Activated CD4-positive, alpha-beta T cell treated with anti-CD3 and anti-CD28 coated beads, Interleukin-10, Interleukin-2, amounts not matched to agents 100 ng/mL and 50 ng/mL, durations not matched to agents 16 hours and 8 hours (primary cell): ENCODE data around the gene C19orf73.
A peak's percentile ranks its signal among the peaks of the same experiment; 100 is the strongest.

ENCODE experiments used
- DNase-seq: peaks from one replicate; pipeline ENCODE4 v3.0.0-alpha.2; 2020

The C19orf73 gene

DNA sequence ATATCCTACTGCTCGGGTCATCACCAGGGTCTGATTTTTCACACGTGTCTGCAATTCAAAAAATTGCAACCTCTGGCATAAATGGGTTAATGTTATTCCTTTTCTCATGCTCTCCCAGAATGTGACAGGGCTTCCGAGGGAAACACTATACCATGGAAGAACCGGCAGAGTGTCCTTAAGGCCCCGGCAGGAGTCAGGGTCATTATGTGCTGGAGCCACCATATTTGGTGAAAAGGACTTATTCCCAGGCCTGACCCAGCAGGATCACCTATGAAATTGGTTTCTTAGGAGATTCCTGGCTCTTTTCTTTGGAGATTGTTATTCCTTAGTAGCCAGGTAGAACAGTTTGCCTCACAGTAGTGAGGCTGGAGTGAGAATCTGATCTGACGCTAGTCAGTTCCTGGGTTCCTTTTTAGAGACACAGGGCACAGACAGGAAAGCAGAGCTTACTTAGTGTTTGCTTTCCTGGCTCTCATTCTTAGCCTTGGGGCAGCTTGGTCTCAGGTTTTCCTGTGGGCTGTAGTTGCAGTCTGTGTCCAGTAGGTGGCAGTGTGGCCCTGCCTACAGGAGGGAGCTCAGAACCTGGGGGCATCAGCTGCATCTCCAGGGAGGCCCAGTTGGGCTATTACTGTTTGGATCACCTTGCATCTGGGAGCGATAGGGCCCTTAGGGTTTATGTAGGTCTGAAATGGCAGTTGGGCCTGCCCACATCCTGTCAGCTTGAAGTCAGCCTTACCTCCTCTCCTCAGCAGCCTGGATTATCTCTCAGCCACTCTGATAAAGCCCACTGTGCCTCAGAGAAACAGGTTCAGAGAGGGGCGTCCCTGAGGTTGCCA lies 21.3 kb downstream of the C19orf73 start:
- peak; percentile 84 for DNase-seq

DNA sequence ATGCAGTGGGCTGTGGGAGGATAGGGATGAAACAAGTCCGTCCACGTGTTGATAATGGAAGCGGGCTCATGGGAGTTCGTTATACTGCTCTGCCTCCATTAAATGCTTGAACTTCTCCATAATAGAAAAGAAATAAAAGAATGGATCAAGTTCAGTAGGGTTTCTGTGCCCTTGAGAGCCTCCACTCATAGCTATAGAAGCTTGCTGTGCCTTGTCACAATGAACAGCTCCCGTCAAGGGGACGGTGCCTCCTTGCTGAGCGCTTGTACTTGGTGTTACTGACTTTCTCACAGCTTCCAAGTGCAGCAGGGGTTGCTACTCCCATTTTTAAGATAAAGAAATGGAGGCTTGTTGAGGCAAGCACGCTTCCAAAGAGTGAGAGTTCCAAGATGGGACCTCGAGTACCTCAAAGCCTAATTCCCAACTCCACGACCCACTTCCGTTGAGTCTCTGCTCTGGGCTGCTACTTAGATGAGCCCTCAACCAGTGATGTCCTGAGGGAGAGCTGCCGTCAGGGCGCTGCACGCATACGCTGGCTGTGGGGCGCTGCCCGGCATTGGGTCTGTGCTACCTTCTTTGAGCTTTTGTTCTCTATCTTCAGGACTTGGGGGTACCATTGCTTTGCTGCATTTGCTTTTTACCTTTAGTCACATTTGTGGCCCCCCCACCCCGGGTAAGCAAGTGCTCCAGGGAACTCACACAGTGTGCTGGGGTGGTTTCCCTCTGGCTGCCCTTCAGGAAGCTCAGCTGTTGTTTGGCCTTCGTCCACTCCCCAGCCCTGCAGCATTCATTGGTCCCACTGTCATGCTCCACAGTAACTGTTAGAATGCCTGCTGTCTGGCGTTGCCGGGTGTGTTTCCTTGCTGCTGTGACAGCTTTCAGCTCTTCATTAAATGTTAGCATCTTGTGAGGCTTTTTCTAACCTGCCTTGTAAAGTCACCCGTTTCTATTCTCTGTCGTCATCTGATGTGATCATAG lies 24.1 kb downstream of the C19orf73 start:
- DNase-seq, result no peak

DNA sequence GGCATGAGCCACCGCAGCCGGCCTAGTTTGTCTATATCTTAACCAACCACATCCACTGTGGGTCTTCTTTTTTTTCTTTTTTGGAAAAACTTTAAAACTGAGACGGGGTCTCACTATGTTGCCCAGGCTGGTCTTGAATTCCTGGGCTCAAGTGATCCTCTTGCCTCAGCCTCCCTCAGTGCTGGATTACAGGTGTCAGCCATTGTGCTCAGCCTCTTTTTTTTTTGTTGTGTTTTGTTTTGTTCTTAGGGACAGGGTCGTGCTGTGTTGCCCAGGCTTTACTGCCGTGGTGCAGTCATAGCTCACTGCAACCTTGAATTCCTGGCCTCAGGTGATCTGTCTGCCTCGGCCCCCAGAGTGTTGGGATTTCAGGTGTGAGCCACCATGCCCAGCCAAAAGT lies 26.3 kb downstream of the C19orf73 start:
- DNase-seq, result no peak

DNA sequence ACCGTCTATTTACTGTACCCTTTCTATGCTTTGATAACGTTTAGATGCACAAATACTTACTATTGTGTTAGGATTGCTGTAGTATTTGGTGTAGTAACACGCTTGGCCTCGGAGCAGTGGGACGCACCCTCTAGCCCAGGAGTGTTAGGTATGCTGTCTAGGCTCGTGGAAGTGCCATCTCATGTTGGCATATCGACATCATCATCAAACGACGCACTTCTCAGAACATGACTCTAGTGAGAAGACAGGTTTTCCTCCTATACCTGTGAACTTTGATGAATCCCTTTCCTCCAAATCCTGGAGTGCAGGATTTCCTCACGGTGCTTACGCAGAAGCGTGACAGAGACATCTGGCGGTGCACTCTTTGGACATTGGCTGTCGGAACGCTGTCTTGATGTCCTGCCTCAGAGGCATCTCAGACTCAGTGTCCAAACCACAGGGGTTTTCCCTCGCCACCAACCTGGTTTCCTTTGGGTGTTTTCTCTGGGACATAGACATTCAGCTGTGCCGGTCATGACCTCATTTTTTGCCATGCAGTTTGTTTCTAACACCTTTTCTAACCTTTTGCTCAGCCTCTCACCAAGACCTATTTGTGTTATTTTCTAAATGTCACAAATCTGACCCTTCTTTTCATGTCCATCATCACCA lies 27.4 kb downstream of the C19orf73 start:
- DNase-seq, result peak; percentile 38

DNA sequence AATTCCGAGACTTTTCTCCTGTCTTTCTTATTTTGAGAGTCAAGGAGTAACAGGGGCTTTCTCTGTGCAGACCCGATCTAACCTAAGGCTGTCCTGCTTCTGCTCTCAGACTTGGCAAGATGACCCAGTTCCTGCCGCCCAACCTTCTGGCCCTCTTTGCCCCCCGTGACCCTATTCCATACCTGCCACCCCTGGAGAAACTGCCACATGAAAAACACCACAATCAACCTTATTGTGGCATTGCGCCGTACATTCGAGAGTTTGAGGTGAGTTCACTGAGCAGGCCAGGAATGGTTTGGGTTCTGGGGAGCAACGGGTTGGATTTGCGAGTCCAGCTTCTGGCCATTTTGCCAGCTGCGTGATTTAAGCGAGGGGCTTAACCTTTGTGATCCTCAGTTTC lies 32.6 kb downstream of the C19orf73 start:
- DNase-seq, result no peak

DNA sequence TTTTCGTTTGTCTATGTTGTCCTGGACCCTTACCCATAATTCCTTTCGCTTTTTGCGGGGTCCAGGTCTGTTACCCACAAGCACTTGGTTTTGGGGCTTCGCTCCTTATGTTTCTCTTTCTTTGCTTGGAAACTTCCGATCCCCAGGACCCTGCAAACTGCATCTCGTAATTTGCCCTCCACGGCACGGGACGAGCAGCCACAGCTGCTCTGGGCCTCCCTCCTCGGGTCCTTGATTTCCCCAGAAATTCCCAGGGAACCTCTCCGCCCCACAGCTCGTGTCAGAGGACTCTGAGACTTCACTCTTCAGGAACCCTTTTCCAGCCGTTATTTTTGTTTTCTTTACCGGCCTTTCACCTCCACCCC lies 33.1 kb downstream of the C19orf73 start:
- DNase-seq, result no peak

DNA sequence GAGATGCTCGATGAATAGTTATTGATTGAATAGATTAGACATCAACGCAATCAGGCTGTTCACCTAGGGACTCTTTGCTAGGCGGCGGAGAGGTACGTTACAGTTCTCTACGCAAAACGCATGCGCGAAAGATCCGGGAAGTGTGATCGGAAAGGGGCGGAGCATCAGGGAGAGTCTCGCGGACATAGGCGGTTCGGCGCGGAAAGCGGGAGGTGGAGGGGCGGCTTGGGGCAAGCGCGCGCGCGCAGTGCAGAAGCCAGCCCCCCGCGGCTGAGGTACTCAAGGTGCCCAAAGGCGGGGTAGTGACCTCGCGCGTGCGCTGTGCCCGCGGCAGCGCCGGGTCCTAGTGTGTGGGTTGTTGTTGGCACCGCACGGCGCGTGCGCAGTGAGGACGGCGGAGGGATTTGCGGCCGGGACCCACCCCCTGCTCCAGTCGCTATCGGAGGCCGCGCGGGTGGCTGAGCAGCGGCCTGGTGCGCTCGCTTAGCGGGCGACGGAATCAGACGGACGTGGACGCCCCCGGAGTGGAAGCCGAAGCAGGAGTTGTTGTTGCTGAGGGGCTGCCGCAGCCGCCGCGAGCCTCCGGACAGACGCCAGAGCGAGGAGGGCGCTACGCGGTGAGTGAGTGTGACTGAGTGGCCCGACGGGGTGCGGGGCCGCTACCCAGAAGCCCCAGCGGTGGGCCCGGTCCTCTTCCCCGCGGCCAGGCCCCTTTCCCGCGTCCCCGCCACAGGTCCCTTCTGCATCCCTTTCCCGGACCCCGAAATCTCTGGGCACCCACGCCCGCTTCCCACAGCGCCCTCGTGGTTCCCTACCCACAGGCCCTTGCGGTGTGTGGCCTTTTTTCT lies 33.7 kb downstream of the C19orf73 start, which contains the start of gene SNRNP70:
Gene SNRNP70 (plus strand): TSS at position 432 of the 848 bp plus-strand sequence. CDS start 964 bp downstream, outside the sequence.
- peak; percentile 100 for DNase-seq

DNA sequence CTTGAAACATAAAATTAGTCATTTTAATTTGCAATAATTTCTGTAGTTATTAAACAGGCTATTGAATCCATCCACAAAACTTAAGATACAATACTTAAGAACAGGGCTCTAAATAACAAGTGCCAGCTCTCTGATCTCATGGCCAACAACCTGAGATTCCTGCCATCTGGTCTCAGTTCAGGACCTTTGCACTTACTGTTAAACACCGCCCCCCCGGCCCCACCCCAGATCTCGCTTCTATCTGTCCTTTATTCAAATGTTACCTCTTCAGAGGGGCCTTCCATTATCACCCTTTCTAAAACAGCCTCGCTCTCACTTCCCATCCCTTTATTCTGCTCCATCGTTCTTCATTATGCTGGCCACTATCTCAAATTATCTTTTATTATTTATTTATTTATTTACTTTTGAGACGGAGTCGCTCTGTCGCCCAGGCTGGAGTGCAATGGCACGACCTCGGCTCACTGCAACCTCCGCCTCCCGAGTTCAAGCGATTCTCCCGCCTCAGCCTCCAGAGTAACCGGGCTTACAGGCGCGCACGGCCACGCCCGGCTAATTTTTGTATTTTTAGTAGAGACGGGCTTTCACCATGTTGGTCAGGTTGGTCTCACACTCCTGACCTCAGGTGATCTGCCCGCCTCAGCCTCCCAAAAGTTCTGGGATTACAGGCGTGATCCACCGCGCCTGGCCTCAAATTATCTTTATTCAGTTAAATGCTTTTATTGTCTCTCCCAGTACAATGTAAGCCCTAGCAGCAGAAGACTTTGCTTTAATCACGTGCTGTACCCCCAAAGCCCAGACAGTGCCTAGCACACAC lies 34.5 kb downstream of the C19orf73 start:
- DNase-seq, result no peak

DNA sequence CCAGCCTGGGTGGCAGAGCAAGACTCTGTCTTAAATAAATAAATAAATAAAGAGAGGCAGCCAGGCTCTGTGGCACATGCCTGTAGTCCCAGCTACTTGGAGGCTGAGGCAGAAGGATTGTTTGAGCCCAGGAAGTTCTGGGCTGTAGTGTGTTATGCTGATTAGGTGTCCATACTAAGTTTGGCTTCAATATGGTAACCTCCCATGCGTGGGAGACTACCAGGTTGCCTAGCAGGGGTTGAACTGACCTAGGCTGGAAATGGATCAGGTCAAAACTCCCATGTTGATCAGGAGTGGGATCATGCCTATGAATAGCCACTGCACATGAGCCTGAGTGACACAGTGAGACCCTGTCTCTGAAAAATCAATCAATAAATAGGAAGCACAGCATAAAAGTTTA lies 37.7 kb downstream of the C19orf73 start:
- DNase-seq, result no peak

DNA sequence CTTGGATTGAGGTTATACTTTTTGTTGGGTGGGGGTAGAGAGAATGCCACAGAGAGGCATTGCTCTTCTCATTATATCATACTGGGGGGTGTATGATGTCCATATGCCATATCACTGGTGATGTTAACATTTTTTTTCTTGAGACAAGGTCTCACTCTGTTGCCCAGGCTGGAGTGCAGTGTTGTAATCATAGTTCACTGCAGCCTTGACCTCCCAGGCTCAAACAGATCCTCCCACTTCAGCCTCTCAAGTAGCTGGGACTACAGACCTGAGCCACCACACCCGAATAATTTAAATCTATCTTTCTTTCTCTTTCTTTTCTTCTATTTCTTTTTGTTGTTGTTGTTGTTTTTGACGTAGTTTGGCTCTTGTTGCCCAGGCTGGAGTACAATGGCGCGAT lies 38.6 kb downstream of the C19orf73 start:
- no peak for DNase-seq

DNA sequence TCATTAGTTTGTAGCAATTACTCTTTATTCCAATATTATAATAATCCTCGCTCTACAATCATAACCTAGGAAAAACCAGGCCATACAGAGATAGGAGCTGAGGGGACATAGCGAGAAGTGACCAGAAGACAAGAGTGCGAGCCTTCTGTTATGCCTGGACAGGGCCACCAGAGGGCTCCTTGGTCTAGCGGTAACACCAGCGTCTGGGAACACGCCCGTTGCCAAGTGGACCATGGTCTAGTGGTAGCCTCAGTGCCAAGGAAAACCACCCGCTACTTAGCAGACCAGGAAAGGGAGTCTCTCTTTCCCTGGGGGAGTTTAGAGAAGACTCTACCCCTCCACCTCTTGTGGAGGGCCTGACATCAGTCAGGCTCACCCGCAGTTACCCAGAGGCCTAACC lies 44.1 kb downstream of the C19orf73 start:
- peak; percentile 30 for DNase-seq

DNA sequence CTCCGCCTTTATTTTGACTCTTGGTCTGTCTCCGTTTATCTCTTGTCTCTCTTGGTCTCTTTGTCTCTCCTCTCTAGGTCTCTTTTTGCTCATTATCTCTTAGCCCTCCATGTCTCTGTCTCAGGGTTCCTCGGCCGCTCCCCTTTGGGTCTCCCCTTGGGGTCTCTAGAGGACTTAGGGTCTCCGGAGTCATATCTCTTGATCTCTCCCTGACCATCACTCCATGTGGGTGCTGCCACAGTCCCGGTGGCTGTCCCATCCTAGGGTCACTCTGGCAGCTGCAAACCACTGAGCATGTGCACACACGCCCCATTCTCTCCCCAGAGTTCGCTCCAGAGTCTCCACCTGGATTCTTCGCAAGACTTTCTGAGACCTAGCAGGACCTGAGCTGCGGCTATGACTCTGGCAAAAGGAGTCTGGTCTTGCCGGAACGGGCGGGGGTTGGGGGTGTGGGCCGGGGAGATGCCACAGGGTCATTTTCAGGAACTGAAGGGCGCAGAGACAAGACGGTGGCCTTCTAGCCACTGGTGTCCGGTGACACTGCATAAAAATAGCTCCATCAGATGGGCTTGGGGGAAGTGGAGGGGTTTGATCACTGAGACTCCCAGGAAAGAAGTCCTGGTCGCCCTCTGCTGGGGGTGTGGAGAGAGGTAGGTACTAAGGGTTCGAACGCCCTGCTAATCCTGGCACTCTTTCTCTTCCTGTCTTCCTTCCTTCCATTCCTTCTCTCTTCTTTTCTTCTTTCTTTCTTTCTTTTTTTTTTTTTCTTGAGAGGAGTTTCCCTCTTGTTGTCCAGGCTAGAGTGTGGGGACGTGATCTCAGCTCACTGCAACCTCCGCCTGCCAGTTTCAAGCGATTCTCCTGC lies 45.2 kb downstream of the C19orf73 start:
- DNase-seq, result no peak

DNA sequence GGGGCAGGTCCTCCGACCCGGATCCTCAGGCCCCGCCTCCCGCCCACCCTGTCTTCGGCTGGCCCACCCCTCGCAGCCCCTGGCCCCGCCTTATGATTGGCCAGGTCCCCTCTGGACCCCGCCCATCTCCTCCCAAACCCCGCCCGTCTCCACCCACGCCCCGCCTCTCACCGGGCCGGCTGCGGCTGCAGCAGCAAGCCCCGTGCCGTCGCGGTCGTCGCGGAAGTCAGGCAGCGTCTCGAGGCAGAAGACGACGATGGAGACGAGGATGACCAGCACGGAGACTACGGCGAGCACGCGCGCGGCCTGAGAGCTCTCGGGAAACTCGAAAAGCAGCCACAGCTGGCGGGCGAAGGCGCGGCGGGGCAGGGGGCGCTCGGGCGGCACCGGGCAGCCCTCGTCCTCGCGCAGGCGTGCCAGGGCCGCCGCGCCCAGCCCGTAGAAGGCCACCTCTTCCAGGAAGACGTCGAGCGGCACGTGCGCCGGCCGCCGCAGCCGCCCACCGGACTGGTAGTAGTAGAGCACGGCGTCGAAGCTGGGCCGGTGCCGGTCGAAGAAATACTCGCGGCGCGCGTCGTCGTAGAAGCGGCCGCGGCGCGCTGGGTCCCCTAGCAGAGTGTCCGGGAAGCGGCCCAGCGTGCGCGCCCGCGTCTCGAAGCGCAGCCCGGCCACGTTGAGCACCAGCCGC lies 46.9 kb downstream of the C19orf73 start:
- no peak for DNase-seq

DNA sequence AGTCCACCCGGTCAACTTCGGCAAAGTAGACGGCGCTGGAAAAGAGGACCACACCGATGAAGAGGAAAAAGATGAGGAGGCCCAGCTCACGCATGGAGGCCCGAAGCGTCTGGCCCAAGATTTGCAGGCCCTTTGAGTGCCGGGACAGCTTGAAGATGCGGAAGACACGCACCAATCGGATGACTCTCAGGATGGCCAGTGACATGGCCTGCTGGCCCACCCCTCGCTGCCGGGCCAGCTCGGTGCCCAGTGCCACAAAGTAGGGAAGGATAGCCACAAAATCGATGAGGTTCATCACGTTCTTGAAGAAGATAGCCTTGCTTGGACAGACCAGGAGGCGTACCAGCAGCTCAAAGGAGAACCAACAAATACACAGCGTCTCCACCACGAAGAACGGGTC lies 48.5 kb downstream of the C19orf73 start:
- no peak for DNase-seq

DNA sequence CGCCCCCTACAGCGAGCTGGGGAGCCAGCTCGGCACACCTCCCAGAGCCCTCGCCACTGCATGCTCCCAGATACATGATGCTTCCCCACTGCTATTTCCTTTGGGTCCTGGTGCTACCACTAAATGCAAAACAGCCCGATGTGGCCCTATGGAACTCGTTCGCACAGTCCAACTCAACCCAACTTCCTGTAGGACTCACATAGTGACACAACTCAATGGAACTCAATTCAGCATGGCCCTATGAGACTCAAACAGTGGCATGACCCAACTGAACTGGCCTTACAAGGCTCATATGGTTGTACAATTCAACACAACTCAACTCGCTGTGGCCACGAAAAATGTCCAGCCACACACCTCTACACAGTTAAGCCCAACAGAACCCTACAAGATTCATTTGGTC lies 49.9 kb downstream of the C19orf73 start:
- DNase-seq, result no peak
